Myocyte (in vitro differentiated cells): ENCODE measurements around the gene EPHA3. TPM values are rescaled to one million over a fixed set of nuclear protein-coding genes. Genes with fewer than 3 reads are reported as not detected.

Experiments
- DNase-seq: peaks from one replicate; pipeline ENCODE4 v3.0.0-alpha.2; 2012; ENCODE audit warnings: low read depth
- total RNA-seq: library from RNA; depleted of rRNA; stranded (reverse); fragments of >200 nt; gene quantifications from 2 replicates; pipeline ENCODE4 v1.2.3, GENCODE V29; 2014

EPHA3 gene
- total RNA-seq, 1 donor from 2014 or later, result 0.48 TPM

GRCh38 chr3:89223188-89223587 is 115.8 kb downstream of the EPHA3 start:
- DNase-seq, result no peak

GRCh38 chr3:89227218-89227617 is 119.8 kb downstream of the EPHA3 start:
- DNase-seq, result no peak

- DNase-seq, result no peak
Measured at GRCh38 chr3:89227634-89228033, 120.2 kb downstream of the EPHA3 start.

- DNase-seq, result no peak
Measured at GRCh38 chr3:89232155-89232554, 124.7 kb downstream of the EPHA3 start.

- DNase-seq, result no peak
Measured at GRCh38 chr3:89234620-89235019, 127.2 kb downstream of the EPHA3 start.

GRCh38 chr3:89238846-89239245 is 131.4 kb downstream of the EPHA3 start:
- DNase-seq, result no peak

- DNase-seq, result no peak
Measured at GRCh38 chr3:89239774-89240173, 132.4 kb downstream of the EPHA3 start.

GRCh38 chr3:89245612-89246011 is 138.2 kb downstream of the EPHA3 start:
- no peak for DNase-seq

- peak; percentile 1 for DNase-seq
Measured at GRCh38 chr3:89246326-89246725, 138.9 kb downstream of the EPHA3 start.

GRCh38 chr3:89250742-89251141 is 143.3 kb downstream of the EPHA3 start:
- DNase-seq, result no peak

- DNase-seq, result no peak
Measured at GRCh38 chr3:89252016-89252415, 144.6 kb downstream of the EPHA3 start.

- no peak for DNase-seq
Measured at GRCh38 chr3:89252860-89253259, 145.4 kb downstream of the EPHA3 start.

- no peak for DNase-seq
Measured at GRCh38 chr3:89256395-89256794, 149.0 kb downstream of the EPHA3 start.

- no peak for DNase-seq
Measured at GRCh38 chr3:89256882-89257281, 149.5 kb downstream of the EPHA3 start.

GRCh38 chr3:89260721-89261120 is 153.3 kb downstream of the EPHA3 start:
- peak; percentile 14 for DNase-seq

GRCh38 chr3:89261673-89262072 is 154.3 kb downstream of the EPHA3 start:
- no peak for DNase-seq

- no peak for DNase-seq
Measured at GRCh38 chr3:89262309-89262929, 155.0 kb downstream of the EPHA3 start.

- no peak for DNase-seq
Measured at GRCh38 chr3:89264037-89264560, 156.7 kb downstream of the EPHA3 start.

GRCh38 chr3:89266074-89266473 is 158.7 kb downstream of the EPHA3 start:
- no peak for DNase-seq

- DNase-seq, result peak; percentile 40
Measured at GRCh38 chr3:89268059-89268458, 160.6 kb downstream of the EPHA3 start.

- peak; percentile 67 for DNase-seq
Measured at GRCh38 chr3:89270201-89270600, 162.8 kb downstream of the EPHA3 start.

- DNase-seq, result no peak
Measured at GRCh38 chr3:89275001-89275400, 167.6 kb downstream of the EPHA3 start.

GRCh38 chr3:89276116-89276515 is 168.7 kb downstream of the EPHA3 start:
- DNase-seq, result no peak
